Measurements from ENCODE around the gene ILF3. TPM values are rescaled to one million over a fixed set of nuclear protein-coding genes. Genes with fewer than 3 reads are reported as not detected.
A peak's percentile ranks its signal among the peaks of the same experiment; 100 is the strongest.

Gene ILF3
- polyA plus RNA-seq, 1 experiment = 155 TPM

DNA sequence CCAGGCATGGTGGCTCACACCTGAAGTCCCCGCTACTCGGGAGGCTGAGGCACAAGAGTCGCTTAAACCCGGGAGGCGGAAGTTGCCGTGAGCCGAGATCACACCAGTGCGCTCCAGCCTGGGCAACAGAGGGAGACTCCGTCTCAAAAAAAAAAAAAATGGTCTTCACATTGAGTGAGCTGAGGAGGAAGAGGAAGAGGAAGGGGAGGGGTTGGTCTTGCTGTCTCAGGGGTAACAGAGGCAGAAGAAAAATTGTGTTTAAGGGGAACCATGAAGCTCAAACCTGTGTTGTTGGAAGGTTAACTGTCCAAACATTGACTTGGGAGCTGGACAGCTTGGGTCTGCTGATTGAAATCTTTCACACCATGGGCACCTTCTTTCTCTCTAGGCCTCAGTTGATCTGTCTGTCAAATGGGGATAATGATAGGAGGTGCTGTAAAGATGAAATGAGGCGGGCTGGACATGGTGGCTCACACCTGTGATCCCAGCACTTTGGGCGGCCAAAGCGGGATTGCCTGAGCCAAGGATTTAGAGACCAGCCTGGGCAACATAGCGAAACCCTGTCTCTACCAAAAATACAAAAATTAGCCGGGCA is 38.6 kb upstream of the ILF3 start:
- ChIA-PET CTCF (no interaction called here), POLR2A (no interaction called here)
- TF ChIP-seq, protein P1, sequence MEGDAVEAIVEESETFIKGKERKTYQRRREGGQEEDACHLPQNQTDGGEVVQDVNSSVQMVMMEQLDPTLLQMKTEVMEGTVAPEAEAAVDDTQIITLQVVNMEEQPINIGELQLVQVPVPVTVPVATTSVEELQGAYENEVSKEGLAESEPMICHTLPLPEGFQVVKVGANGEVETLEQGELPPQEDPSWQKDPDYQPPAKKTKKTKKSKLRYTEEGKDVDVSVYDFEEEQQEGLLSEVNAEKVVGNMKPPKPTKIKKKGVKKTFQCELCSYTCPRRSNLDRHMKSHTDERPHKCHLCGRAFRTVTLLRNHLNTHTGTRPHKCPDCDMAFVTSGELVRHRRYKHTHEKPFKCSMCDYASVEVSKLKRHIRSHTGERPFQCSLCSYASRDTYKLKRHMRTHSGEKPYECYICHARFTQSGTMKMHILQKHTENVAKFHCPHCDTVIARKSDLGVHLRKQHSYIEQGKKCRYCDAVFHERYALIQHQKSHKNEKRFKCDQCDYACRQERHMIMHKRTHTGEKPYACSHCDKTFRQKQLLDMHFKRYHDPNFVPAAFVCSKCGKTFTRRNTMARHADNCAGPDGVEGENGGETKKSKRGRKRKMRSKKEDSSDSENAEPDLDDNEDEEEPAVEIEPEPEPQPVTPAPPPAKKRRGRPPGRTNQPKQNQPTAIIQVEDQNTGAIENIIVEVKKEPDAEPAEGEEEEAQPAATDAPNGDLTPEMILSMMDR (IDR thresholded peaks at IDR 0.05; ENCODE audit: low read depth, low read length) = no peak
- Histone ChIP-seq H3K27me3 (ENCODE audit: control insufficient read depth, insufficient read depth, low read length) (no peaks in the 10 kb centered on the region), H3K27ac (ENCODE audit: low read depth, low read length) (no peak overlapping the region), H3K4me3 (ENCODE audit: low read depth, low read length) (no peak overlapping the region), H3K9me3 (ENCODE audit: control insufficient read depth, insufficient read depth, low read length) (no peaks in the 10 kb centered on the region)
- DNase-seq (ENCODE audit: low read depth, low spot score) = no peak

DNA sequence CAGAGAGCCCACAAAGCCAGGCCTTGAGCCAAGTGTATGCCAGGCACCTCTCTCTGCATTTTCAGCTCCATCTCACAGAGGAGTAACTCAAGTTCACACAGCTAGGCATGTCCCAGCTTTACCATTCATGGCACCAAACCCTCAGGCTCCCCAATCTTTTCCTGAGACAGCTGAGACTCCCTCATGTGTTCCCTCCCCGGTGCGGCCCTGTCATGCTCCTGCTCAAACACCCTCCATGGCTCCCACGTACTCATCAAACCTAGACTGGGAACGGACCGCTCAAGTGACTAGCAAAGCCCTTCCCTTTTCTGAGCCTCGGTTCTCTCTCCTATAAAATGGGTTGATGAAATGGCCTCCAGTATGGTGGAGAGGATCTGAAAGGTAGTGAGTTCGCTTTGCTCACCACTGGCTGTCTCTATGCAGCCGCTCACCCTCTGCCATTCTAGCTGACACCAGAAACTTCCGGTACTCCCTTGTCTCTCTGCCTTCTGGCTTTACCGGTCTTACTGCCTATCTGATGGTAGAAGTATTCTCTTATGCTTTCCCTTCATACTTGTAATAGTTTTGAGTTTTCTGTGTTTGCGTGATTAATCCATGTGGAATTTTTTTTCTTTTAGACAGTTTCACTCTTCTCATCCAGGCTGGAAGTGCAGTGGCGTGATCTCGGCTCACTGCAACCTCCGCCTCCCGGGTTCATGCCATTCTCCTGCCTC is 36.6 kb upstream of the ILF3 start:
- CTCF ChIA-PET = interaction anchor here (0.5 to 3.3 kb wide), 4 partner anchors 28 to 105 kb away, joined by 3 to 17 read pairs (median 6); no protein-coding TSS in a partner anchor
- peak; percentile 57 for DNase-seq (ENCODE audit: low read depth, low spot score)
- Histone ChIP-seq H3K9me3 (ENCODE audit: control insufficient read depth, insufficient read depth, low read length) (no peaks in the 10 kb centered on the region), H3K4me3 (ENCODE audit: low read depth, low read length) (no peak overlapping the region), H3K27ac (ENCODE audit: low read depth, low read length) (peak overlapping the region; percentile 95), H3K27me3 (ENCODE audit: control insufficient read depth, insufficient read depth, low read length) (no peaks in the 10 kb centered on the region)
- TF ChIP-seq, protein P1 (IDR thresholded peaks at IDR 0.05; ENCODE audit: low read depth, low read length) = no peak
- POLR2A ChIA-PET = interaction anchor here (0.5 to 1.4 kb wide), 3 partner anchors 15 to 415 kb away, joined by 4 to 5 read pairs (median 4); no protein-coding TSS in a partner anchor

DNA sequence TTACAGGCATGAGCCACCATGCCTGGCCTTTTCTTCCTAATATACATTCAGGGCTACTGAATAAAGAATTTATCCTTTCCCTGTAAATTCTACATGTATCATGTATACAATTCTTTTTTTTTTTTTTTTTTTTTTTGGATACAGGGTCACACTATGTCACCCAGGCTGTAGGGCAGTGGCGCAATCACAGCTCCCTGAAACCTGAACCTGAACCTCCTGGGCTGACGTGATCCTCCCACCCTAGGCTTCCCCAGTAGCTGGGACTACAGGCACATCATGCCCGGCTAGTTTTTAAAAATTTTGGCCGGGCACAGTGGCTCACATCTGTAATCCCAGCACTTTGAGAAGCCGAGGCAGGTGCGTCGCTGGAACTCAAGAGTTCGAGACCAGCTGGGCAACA is 35.3 kb upstream of the ILF3 start:
- H3K27me3 ChIP-seq (ENCODE audit: control insufficient read depth, insufficient read depth, low read length) = no peaks in the 10 kb centered on the region
- peak overlapping the region; percentile 21 for H3K27ac ChIP-seq (ENCODE audit: low read depth, low read length)
- DNase-seq (ENCODE audit: low read depth, low spot score) = no peak
- no peaks in the 10 kb centered on the region for H3K9me3 ChIP-seq (ENCODE audit: control insufficient read depth, insufficient read depth, low read length)
- CTCF ChIA-PET = interaction anchor here (1.1 to 3.3 kb wide), 2 partner anchors 37 to 47 kb away, joined by 9 to 17 read pairs; no protein-coding TSS in a partner anchor
- no peak overlapping the region for H3K4me3 ChIP-seq (ENCODE audit: low read depth, low read length)
- TF ChIP-seq, protein P1 (IDR thresholded peaks at IDR 0.05; ENCODE audit: low read depth, low read length) = no peak
- POLR2A ChIA-PET = interaction anchor here (0.6 kb wide), 1 partner anchor 17 kb away, joined by 3 read pairs; no protein-coding TSS in a partner anchor

DNA sequence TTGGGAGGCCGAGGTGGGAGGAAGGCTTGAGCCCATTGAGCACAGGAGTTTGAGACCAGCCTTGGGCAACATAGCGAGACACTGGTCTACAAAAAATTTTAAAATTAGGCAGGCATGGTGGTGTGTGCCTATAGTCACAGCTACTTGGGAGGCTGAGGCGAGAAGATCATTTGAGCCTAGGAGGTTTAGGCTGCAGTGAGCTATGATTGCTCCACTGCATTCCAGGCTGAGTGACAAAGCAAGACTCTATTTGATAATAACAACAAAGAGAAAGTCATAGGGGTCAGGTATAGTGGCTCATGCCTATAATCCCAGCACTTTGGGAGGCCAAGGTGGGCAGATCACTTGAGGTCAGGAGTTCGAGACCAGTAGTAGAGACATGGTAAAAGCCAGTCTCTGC is 33.4 kb upstream of the ILF3 start:
- Histone ChIP-seq H3K4me3 (ENCODE audit: low read depth, low read length) (no peak overlapping the region), H3K9me3 (ENCODE audit: control insufficient read depth, insufficient read depth, low read length) (no peaks in the 10 kb centered on the region), H3K27me3 (ENCODE audit: control insufficient read depth, insufficient read depth, low read length) (no peaks in the 10 kb centered on the region), H3K27ac (ENCODE audit: low read depth, low read length) (no peak overlapping the region)
- TF ChIP-seq, protein P1 (IDR thresholded peaks at IDR 0.05; ENCODE audit: low read depth, low read length) = no peak
- ChIA-PET POLR2A (no interaction called here), CTCF (interaction anchor here (3.3 to 3.4 kb wide), 2 partner anchors 23 to 39 kb away, joined by 17 to 28 read pairs; no protein-coding TSS in a partner anchor)
- no peak for DNase-seq (ENCODE audit: low read depth, low spot score)

DNA sequence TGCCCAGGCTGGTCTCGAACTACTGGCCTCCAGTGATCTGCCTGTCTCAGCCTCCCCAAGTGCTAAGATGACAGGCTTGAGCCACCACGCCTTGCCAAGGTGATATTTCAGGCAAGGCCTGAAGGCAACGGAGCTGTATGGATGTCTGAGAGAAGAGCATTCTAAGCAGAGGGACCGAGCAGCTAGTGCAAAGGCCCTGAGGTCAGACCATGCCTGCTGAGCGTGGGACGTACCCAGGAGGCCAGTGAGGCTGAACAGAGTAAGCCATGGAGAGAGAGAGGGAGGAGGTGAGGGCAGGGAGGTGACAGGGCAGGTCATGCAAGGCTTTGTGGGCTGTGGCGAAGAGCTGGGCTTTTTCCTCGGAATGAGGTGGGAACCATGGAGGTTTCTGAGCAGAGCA is 32.2 kb upstream of the ILF3 start:
- DNase-seq (ENCODE audit: low read depth, low spot score) = no peak
- H3K4me3 ChIP-seq (ENCODE audit: low read depth, low read length) = no peak overlapping the region
- TF ChIP-seq, protein P1 (IDR thresholded peaks at IDR 0.05; ENCODE audit: low read depth, low read length) = no peak
- no peaks in the 10 kb centered on the region for H3K9me3 ChIP-seq (ENCODE audit: control insufficient read depth, insufficient read depth, low read length)
- no peak overlapping the region for H3K27ac ChIP-seq (ENCODE audit: low read depth, low read length)
- CTCF ChIA-PET = interaction anchor here (1.3 to 3.4 kb wide), 2 partner anchors 22 to 40 kb away, joined by 4 to 28 read pairs; no protein-coding TSS in a partner anchor
- no peaks in the 10 kb centered on the region for H3K27me3 ChIP-seq (ENCODE audit: control insufficient read depth, insufficient read depth, low read length)
- POLR2A ChIA-PET = interaction anchor here (0.5 kb wide), 1 partner anchor 146 kb away, joined by 4 read pairs; no protein-coding TSS in a partner anchor
